Measurements from ENCODE around the gene CLCN7. TPM values are rescaled to one million over a fixed set of nuclear protein-coding genes. Genes with fewer than 3 reads are reported as not detected.
A peak's percentile ranks its signal among the peaks of the same experiment; 100 is the strongest.

The CLCN7 gene
- total and polyA plus RNA-seq, 2 of the 13 experiments (the other 11 are each of a cell fraction or from before 2014, with no cell fraction given) = 24.6 to 25.1 TPM

DNA sequence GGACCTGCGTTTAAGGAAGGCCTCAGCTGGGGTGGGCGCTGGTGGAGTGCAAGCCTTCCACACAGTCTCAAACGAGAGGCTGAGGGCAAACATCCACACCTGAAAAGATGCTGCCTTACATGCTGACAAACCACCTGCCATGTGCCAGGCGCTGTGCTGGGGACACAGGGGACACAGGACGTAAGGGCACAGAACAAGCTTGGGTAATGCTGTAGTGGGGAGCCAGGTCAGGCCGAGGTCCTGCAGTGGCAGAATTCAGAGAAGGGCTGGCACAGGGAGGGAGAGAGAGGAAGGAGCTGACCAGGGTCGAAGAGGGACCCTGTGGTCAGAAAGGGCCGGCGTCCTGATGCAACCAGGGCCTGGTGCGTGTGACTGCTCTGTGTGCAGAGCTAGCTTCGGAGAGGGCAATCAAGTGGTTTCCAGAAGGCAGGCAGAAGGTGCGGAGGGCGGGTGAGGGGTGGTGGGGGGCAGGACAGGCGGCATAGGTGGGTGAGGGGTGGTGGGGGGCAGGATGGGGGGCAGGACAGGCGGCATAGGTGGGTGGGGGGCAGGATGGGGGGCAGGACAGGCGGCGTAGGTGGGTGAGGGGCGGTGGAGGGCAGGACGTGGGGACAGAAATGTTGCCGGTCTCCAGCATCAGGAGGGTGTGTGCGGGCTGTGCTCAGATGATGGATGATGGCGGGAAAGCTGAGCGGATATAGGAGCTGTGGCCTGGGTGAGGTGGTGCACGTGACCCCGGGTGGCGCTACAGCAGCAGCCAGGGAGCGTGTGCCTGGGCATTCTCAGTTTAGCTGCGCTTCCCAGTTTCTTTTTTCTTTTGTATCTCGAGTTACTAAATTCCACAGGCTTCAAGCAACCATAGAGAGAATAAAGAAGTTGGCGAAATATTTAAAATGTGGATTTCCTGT, 37.1 kb upstream of the CLCN7 start:
- no TSS peak for BruUV-seq (replicated peaks)
- TF ChIP-seq, protein P1, sequence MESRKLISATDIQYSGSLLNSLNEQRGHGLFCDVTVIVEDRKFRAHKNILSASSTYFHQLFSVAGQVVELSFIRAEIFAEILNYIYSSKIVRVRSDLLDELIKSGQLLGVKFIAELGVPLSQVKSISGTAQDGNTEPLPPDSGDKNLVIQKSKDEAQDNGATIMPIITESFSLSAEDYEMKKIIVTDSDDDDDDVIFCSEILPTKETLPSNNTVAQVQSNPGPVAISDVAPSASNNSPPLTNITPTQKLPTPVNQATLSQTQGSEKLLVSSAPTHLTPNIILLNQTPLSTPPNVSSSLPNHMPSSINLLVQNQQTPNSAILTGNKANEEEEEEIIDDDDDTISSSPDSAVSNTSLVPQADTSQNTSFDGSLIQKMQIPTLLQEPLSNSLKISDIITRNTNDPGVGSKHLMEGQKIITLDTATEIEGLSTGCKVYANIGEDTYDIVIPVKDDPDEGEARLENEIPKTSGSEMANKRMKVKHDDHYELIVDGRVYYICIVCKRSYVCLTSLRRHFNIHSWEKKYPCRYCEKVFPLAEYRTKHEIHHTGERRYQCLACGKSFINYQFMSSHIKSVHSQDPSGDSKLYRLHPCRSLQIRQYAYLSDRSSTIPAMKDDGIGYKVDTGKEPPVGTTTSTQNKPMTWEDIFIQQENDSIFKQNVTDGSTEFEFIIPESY (CRISPR knock-in tag; IDR thresholded peaks at IDR 0.05) = peak; percentile 52; the same call in 1 of the 2 replicates
- TF ChIP-seq TOPORS (CRISPR knock-in tag; IDR thresholded peaks at IDR 0.05) = no peak
- CTCF ChIA-PET (ENCODE audit: low intra/inter-chr PET ratio, low total read pairs) = no interaction called here
- H3K9me3 ChIP-seq (ENCODE audit: low read length) = no peaks in the 10 kb centered on the region
- no peak for ATAC-seq
- H2AFZ ChIP-seq (ENCODE audit: low read length) = no peak overlapping the region
- H3K4me2 ChIP-seq (ENCODE audit: low read depth, low read length) = no peak overlapping the region
- no peaks in the 10 kb centered on the region for H3K79me2 ChIP-seq (ENCODE audit: insufficient read depth, low read length)
- H3K27me3 ChIP-seq (ENCODE audit: control insufficient read depth in 1 of 2, insufficient read depth in 2 of 2, low read length in 2 of 2) = no peaks in the 10 kb centered on the region
- DNase-seq (ENCODE audit: low spot score) = no peak
- no peak for FAIRE-seq
- peaks cover 4 to 6% of the 10 kb centered on the region in 2 experiments; a peak in 2 of 5 replicates for H3K36me3 ChIP-seq (replicated peaks in 1 of 2; ENCODE audit: control insufficient read depth in 1 of 2, insufficient read depth in 2 of 2, low read length in 2 of 2)
- no peaks in the 10 kb centered on the region for H3K4me1 ChIP-seq (ENCODE audit: insufficient read depth, low read length)
- intact Hi-C loops (cut with micrococcal nuclease; ENCODE audit: unreplicated experiment) = no loop called here
- WGBS (ENCODE audit: low lambda C conversion rate) = 92% methylated on average over 30 of the region's 30 CpGs
- H3K9ac ChIP-seq (ENCODE audit: insufficient read depth, low read depth, low read length) = no peak overlapping the region
- in situ Hi-C loops (cut with HindIII; ENCODE audit: extremely low pct_ligation_motif_present, low pct_unique_long_range_greater_than_20kb) = no loop called here
- POLR2A ChIA-PET = interaction anchor here (0.6 kb wide), 1 partner anchor 169 kb away, joined by 4 read pairs; no protein-coding TSS in a partner anchor
- H4K20me1 ChIP-seq (ENCODE audit: insufficient read depth, low read length) = no peaks in the 10 kb centered on the region
- no peak overlapping the region for H3K4me3 ChIP-seq (replicated peaks in 1 of 3; ENCODE audit: insufficient read depth in 1 of 3, low read depth in 2 of 3, low read length in 3 of 3)
- H3K27ac ChIP-seq (ENCODE audit: extremely low read length, insufficient read depth, low read length) = no peak overlapping the region

DNA sequence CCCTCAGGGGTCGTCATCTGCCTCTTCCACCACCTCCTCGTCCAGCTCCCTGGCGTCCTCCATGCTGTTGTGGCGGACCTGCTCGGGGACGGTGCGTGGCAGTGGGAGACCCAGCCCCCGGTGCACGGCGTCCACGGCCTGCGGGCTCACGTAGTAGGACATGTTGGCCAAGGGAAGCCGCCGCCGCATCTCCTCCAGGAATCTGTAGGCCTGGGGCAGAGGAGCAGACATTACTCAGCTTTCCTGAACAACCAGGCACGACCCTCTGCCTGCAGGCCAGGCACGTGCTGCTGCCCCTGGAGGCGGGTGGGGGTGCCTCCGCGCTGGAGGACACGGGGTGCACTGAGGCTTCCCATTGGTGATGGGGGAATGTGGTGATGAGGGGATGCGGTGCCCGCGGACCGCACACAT, 36.1 kb upstream of the CLCN7 start:
- no peak for FAIRE-seq
- CTCF ChIA-PET (ENCODE audit: low intra/inter-chr PET ratio, low total read pairs) = no interaction called here
- BruUV-seq (replicated peaks) = no TSS peak
- no peak overlapping the region for H3K27ac ChIP-seq (ENCODE audit: extremely low read length, insufficient read depth, low read length)
- peaks cover 4 to 6% of the 10 kb centered on the region in 2 experiments; a peak in 2 of 5 replicates for H3K36me3 ChIP-seq (replicated peaks in 1 of 2; ENCODE audit: control insufficient read depth in 1 of 2, insufficient read depth in 2 of 2, low read length in 2 of 2)
- no peak overlapping the region for H3K9ac ChIP-seq (ENCODE audit: insufficient read depth, low read depth, low read length)
- H3K9me3 ChIP-seq (ENCODE audit: low read length) = no peaks in the 10 kb centered on the region
- H3K4me2 ChIP-seq (ENCODE audit: low read depth, low read length) = no peak overlapping the region
- H3K79me2 ChIP-seq (ENCODE audit: insufficient read depth, low read length) = no peaks in the 10 kb centered on the region
- peak; percentile 54 for TF ChIP-seq AGO2 (optimal IDR thresholded peaks at IDR 0.05; ENCODE audit: low read depth, low read length)
- TF ChIP-seq, protein P1 (CRISPR knock-in tag; IDR thresholded peaks at IDR 0.05) = peak; percentile 64; the same call in 1 of the 2 replicates
- no peak for TF ChIP-seq THAP11 (CRISPR knock-in tag; IDR thresholded peaks at IDR 0.05)
- no peaks in the 10 kb centered on the region for H4K20me1 ChIP-seq (ENCODE audit: insufficient read depth, low read length)
- in situ Hi-C loops (cut with HindIII; ENCODE audit: extremely low pct_ligation_motif_present, low pct_unique_long_range_greater_than_20kb) (no loop called here), intact Hi-C loops (cut with micrococcal nuclease; ENCODE audit: unreplicated experiment) (no loop called here)
- no peaks in the 10 kb centered on the region for H3K27me3 ChIP-seq (ENCODE audit: control insufficient read depth in 1 of 2, insufficient read depth in 2 of 2, low read length in 2 of 2)
- WGBS (ENCODE audit: low lambda C conversion rate) = 95% methylated on average over 21 of the region's 26 CpGs
- POLR2A ChIA-PET = no interaction called here
- DNase-seq (ENCODE audit: low spot score) = no peak
- H2AFZ ChIP-seq (ENCODE audit: low read length) = no peak overlapping the region
- H3K4me3 ChIP-seq (replicated peaks in 1 of 3; ENCODE audit: insufficient read depth in 1 of 3, low read depth in 2 of 3, low read length in 3 of 3) = no peak overlapping the region
- no peaks in the 10 kb centered on the region for H3K4me1 ChIP-seq (ENCODE audit: insufficient read depth, low read length)
- ATAC-seq = peak; percentile 10; the same call in 1 of the 3 replicates
